Keratinocyte (primary cell): ENCODE data around the gene CCDC127.

Experiments
- CTCF ChIP-seq, 3 experiments: IDR thresholded peaks in 1 of 3; conservative IDR thresholded peaks in 1 of 3; optimal IDR thresholded peaks in 1 of 3; 2 replicates in 2 of 3; 3 replicates in 1 of 3; pipeline versions ENCODE3 to v1.5.1; 2011; ENCODE audit warnings: low read length in 3 of 3, mild to moderate bottlenecking in 3 of 3, moderate library complexity in 2 of 3, control low read depth in 1 of 3, inconsistent platforms in 1 of 3; ENCODE audit not compliant: insufficient read depth in 2 of 3; ENCODE audit errors: extremely low read depth in 1 of 3
- EZH2 ChIP-seq: IDR thresholded peaks from one replicate; pipeline ENCODE4 v1.6.1; 2012; ENCODE audit warnings: inconsistent platforms, mild to moderate bottlenecking, low read length, moderate library complexity

GRCh38 chr5:187042-187431 lies 30.9 kb downstream of the CCDC127 start:
- TF ChIP-seq CTCF (optimal IDR thresholded peaks at IDR 0.05 in 1 of 3, IDR thresholded peaks at IDR 0.05 in 1 of 3, conservative IDR thresholded peaks at IDR 0.05 in 1 of 3; ENCODE audit: extremely low read depth in 1 of 3, insufficient read depth in 2 of 3, low read length in 3 of 3) (no peak), EZH2 (no peak)
